ENCODE results near the gene FAM229B.

Gene FAM229B

GRCh38 chr6:112062966-112063365 is 24.4 kb upstream of the FAM229B start:
- in situ Hi-C loops (cut with HindIII; ENCODE audit: low sequenced_read_pairs) = no loop called here
- TF ChIP-seq CTCF (IDR thresholded peaks at IDR 0.05; ENCODE audit: low read depth, low read length) = no peak
- no peak for DNase-seq (ENCODE audit: low read depth, low spot score)
- no peak overlapping the region for H3K4me3 ChIP-seq (ENCODE audit: low read depth, low read length)

DNA sequence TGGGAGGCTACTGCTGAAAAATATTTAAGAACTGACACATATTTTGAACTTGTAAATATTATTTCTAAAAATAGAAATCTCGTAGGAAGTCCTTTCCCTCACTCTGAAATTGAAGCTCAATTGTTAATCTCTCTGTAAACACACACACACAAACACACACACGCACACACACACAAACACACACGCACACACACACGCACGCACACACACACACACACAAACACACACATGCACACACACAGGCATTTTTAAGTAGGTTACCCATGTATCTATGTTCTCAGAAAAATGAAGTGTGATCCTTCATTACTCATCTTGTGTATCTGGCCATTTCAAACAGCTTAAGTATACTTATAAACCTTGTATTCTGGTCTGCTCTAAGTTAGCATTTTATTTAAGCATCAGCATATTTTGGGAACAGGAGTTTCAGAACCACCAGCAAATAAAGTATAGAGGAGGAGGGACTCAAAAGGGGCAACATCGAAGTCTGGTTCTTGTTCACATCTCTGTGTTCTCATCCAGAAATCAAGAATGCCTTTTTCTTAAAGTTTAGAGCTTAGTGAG is 21.9 kb upstream of the FAM229B start:
- in situ Hi-C loops (cut with HindIII; ENCODE audit: low sequenced_read_pairs) = no loop called here
- H3K4me3 ChIP-seq (ENCODE audit: low read depth, low read length) = no peak overlapping the region
- no peak for TF ChIP-seq CTCF (IDR thresholded peaks at IDR 0.05; ENCODE audit: low read depth, low read length)
- no peak for DNase-seq (ENCODE audit: low read depth, low spot score)

DNA sequence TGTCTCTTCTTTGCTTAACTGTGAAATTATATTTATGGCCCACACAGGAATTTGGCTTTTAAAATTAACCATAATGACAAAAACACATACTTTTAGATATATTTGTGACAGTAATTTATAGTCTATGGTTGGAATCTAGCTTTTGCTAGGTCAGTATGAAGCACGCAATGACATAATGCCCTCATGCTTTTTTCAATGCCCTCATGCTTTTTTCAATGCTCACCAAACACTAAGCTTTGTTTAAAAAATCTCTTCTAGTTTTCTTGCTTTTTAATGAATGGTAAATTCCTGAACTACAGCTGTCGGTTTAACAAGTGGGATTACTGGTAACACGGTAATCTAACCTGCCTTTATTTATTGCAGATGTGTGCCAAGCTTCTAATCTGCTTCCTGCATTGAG is 20.8 kb upstream of the FAM229B start:
- TF ChIP-seq CTCF (IDR thresholded peaks at IDR 0.05; ENCODE audit: low read depth, low read length) = no peak
- H3K4me3 ChIP-seq (ENCODE audit: low read depth, low read length) = no peak overlapping the region
- DNase-seq (ENCODE audit: low read depth, low spot score) = no peak
- in situ Hi-C loops (cut with HindIII; ENCODE audit: low sequenced_read_pairs) = no loop called here

DNA sequence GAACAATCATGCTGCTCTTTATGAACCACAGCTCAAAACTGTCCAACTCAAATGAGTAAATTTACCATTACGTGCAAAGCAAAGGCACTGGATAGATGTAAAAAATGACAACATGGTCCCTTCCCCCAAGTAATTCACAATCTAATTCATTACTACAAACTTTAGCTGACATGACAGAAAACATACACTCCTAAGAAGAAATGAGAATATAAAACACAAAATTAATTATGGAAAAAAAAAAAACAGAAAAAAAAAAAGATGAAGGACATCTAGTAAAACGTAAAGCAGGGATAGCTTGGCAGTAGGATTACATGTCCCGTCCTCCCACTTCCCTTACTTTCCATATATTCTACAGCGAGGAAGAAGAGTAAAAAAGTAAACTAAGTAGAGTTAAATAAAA is 5.8 kb upstream of the FAM229B start:
- DNase-seq (ENCODE audit: low read depth, low spot score) = no peak
- no peak overlapping the region for H3K4me3 ChIP-seq (ENCODE audit: low read depth, low read length)
- in situ Hi-C loops (cut with HindIII; ENCODE audit: low sequenced_read_pairs) = no loop called here
- TF ChIP-seq CTCF (IDR thresholded peaks at IDR 0.05; ENCODE audit: low read depth, low read length) = no peak

- no peak for DNase-seq (ENCODE audit: low read depth, low spot score)
- no peak overlapping the region for H3K4me3 ChIP-seq (ENCODE audit: low read depth, low read length)
- in situ Hi-C loops (cut with HindIII; ENCODE audit: low sequenced_read_pairs) = no loop called here
- no peak for TF ChIP-seq CTCF (IDR thresholded peaks at IDR 0.05; ENCODE audit: low read depth, low read length)
Observed at GRCh38 chr6:112085286-112086065, 1.9 kb upstream of the FAM229B start.

- peak overlapping the region; percentile 82 for H3K4me3 ChIP-seq (ENCODE audit: low read depth, low read length)
- TF ChIP-seq CTCF (IDR thresholded peaks at IDR 0.05; ENCODE audit: low read depth, low read length) = peak; percentile 39
- in situ Hi-C loops (cut with HindIII; ENCODE audit: low sequenced_read_pairs) = no loop called here
- peak; percentile 72 for DNase-seq (ENCODE audit: low read depth, low spot score)
Observed at GRCh38 chr6:112086744-112087135, 651 bp upstream of the FAM229B start.

All from astrocyte of the spinal cord (primary cell).